GM12873 (cell line): ENCODE results near the gene ATG9A.

Experiments used
- TF ChIP-seq, protein P1 (sequence below): IDR thresholded peaks from 2 replicates; pipeline ENCODE4 v1.5.1; 2012; ENCODE audit warnings: low read depth, mild to moderate bottlenecking, moderate library complexity, low read length, control low read depth; ENCODE audit not compliant: insufficient read depth; ENCODE audit errors: missing control alignments

ATG9A gene

GRCh38 chr2:219174146-219174545 lies 55.3 kb downstream of the ATG9A start:
- TF ChIP-seq, protein P1, sequence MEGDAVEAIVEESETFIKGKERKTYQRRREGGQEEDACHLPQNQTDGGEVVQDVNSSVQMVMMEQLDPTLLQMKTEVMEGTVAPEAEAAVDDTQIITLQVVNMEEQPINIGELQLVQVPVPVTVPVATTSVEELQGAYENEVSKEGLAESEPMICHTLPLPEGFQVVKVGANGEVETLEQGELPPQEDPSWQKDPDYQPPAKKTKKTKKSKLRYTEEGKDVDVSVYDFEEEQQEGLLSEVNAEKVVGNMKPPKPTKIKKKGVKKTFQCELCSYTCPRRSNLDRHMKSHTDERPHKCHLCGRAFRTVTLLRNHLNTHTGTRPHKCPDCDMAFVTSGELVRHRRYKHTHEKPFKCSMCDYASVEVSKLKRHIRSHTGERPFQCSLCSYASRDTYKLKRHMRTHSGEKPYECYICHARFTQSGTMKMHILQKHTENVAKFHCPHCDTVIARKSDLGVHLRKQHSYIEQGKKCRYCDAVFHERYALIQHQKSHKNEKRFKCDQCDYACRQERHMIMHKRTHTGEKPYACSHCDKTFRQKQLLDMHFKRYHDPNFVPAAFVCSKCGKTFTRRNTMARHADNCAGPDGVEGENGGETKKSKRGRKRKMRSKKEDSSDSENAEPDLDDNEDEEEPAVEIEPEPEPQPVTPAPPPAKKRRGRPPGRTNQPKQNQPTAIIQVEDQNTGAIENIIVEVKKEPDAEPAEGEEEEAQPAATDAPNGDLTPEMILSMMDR, result no peak

GRCh38 chr2:219173176-219173575 lies 56.3 kb downstream of the ATG9A start:
- TF ChIP-seq, protein P1, result no peak

GRCh38 chr2:219172231-219173154 lies 56.9 kb downstream of the ATG9A start:
- TF ChIP-seq, protein P1, result no peak

DNA sequence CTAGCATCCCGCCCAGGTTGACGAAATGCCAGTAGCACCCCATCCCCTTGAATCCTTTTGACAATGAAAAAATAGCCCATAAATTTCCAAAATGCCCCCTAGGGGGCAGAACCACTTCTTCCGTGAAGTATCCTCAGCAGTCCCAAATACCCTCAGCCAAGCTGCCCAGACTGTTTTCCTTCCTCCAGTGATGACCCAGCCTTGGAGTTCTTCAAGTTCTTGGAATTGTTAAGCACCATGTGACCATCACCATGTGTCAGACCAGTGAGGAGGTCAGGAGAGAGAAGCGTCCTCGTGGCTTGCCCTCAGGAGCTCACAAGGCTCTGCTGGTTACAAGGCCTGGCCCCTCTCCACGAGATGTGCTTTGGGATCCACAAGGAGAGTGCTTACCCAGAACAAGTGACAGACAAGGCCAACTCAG lies 58.2 kb downstream of the ATG9A start:
- TF ChIP-seq, protein P1, result peak; percentile 80

- TF ChIP-seq, protein P1, result no peak
These were observed 59.3 kb downstream of the ATG9A start, which contains the start of gene SLC23A3 for GRCh38 chr2:219169930-219170654. Gene SLC23A3 (minus strand): TSS chr2:219170029. CDS start chr2:219169984, 45 bp downstream.
